Measurements from ENCODE around the gene THAP4.

- TF ChIP-seq CTCF (IDR thresholded peaks at IDR 0.05) (no peak), POLR2A (IDR thresholded peaks at IDR 0.05) (no peak), POLR2AphosphoS5 (IDR thresholded peaks at IDR 0.05) (no peak)
Observed at GRCh38 chr2:241629762-241630435, 7.1 kb downstream of the THAP4 start.

Data from breast epithelium (tissue), 3 donors.